Left lung (tissue), 10 donors: ENCODE measurements around the gene ZIC2. TPM values are rescaled to one million over a fixed set of nuclear protein-coding genes. Genes with fewer than 3 reads are reported as not detected.
"Not testable (repeated sequence)": the region's sequence is repeated elsewhere in the genome, so short reads cannot be mapped to it uniquely, and the experiment has no call there.

Experiments used
- ATAC-seq: fragments of 200-7000 bp; cut with Tn5 transposase; one replicate; pipeline ENCODE4 v1.9.1; 2020; ENCODE audit warnings: moderate library complexity
- DNase-seq, 4 donors: peaks; one replicate each; pipeline ENCODE4 v3.0.0-alpha.2; 2013 to 2020
- H3K27ac ChIP-seq, 2 donors: fragments of 200-600 bp; sonication (generic) in 1 of 2; one replicate each; pipeline versions ENCODE4 v1.5.0 to v1.8.0; 2020 to 2021
- H3K27me3 ChIP-seq, 2 donors: fragments of 200-600 bp; sonication (generic) in 1 of 2; one replicate each; pipeline versions ENCODE4 v1.5.0 to v1.8.0; 2020 to 2021
- H3K36me3 ChIP-seq, 2 donors: fragments of 200-600 bp; sonication (generic) in 1 of 2; one replicate each; pipeline versions ENCODE4 v1.5.0 to v1.8.0; 2020 to 2021
- H3K4me1 ChIP-seq, 2 donors: fragments of 200-600 bp; one replicate each; pipeline ENCODE4 v1.8.0; 2021
- H3K4me3 ChIP-seq, 2 donors: fragments of 200-600 bp; sonication (generic) in 1 of 2; one replicate each; pipeline versions ENCODE4 v1.5.0 to v1.8.0; 2020 to 2021; ENCODE audit warnings: mild to moderate bottlenecking in 1 of 2
- H3K9me3 ChIP-seq, 2 donors: fragments of 200-600 bp; sonication (generic) in 1 of 2; one replicate each; pipeline versions ENCODE4 v1.5.0 to v1.8.0; 2020 to 2021
- intact Hi-C, 2 donors: fragments of 100-400 bp; cut with DNase I; formaldehyde crosslinking; loops; one replicate each; pipeline versions ENCODE4 v1.11.2 to v1.14.2; 2022
- polyA plus RNA-seq, 6 donors: library from polyadenylated mRNA; unstranded; fragments of 120-200 nt; gene quantifications; one replicate each; pipeline ENCODE4 v1.2.1, GENCODE V29; 2013; ENCODE audit not compliant: insufficient read length in 6 of 6
- total RNA-seq, 2 donors: library from RNA; stranded (reverse); fragmentation: NEBNext Ultra II Directional; extraction: Animal tissue kit (Norgen Biotek cat#: 25700); gene quantifications; one replicate each; pipeline ENCODE4 v1.2.1, GENCODE V29; 2021
- TF ChIP-seq, protein P1 (sequence below), 2 donors: fragments of 200-600 bp; sonication (generic) in 1 of 2; IDR thresholded peaks; one replicate each; pipeline versions ENCODE4 v1.5.0 to v1.8.0; 2021; ENCODE audit warnings: antibody characterized with exemption in 2 of 2
- donor health status: DM: no; HTN: yes; CAD: no.
- donor health status: DM: no; HTN: no; CAD: no.

ZIC2 gene
- total and polyA plus RNA-seq, 8 donors = 0.06 to 0.21 (median 0.15) TPM; not detected in 4

DNA sequence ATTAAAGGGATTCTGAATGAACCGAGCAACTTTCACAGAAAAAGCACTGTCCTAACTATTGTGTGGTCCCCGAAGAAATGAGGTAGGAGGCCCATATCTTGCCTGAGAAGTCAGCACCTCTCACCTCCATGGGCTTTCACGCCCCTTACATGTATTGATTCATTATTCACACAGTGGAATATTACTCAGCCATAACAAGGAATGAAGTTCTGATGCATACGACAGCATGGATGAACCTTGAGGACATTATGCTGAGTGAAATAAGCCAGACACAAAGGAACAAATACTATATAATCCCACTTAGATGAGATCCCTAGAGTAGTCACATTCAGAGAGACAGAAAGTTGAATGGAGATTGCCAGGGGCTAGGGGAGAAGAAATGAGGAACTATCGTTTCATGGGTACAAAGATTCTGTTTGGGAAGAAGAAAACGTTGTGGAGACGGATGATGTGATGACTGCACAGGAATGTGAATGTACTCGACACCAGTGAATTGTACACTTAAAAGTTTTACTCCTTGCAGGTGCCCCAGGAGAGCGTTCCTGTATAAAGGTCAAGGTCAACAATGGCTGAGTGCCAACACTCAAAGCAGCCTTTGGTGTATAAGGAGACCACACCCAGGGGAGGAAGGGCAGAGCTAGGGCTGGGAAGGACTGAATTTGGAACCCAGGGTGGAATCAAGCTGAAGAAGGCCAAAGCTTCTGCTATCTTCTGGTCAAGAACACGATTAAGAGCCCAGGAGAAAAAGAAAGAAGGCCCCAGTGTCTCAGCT lies 32.5 kb upstream of the ZIC2 start:
- Histone ChIP-seq H3K36me3 (no peaks in the 10 kb centered on the region), H3K4me1 (peaks cover 0 to 9% of the 10 kb centered on the region in 2 donors), H3K9me3 (no peaks in the 10 kb centered on the region), H3K27me3 (peaks cover 7 to 86% of the 10 kb centered on the region in 2 donors), H3K27ac (no peak overlapping the region), H3K4me3 (no peak overlapping the region)
- TF ChIP-seq, protein P1, sequence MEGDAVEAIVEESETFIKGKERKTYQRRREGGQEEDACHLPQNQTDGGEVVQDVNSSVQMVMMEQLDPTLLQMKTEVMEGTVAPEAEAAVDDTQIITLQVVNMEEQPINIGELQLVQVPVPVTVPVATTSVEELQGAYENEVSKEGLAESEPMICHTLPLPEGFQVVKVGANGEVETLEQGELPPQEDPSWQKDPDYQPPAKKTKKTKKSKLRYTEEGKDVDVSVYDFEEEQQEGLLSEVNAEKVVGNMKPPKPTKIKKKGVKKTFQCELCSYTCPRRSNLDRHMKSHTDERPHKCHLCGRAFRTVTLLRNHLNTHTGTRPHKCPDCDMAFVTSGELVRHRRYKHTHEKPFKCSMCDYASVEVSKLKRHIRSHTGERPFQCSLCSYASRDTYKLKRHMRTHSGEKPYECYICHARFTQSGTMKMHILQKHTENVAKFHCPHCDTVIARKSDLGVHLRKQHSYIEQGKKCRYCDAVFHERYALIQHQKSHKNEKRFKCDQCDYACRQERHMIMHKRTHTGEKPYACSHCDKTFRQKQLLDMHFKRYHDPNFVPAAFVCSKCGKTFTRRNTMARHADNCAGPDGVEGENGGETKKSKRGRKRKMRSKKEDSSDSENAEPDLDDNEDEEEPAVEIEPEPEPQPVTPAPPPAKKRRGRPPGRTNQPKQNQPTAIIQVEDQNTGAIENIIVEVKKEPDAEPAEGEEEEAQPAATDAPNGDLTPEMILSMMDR (IDR thresholded peaks at IDR 0.05) = no peak
- intact Hi-C loops = no loop called here
- DNase-seq (no peak), ATAC-seq (peak; percentile 77)

DNA sequence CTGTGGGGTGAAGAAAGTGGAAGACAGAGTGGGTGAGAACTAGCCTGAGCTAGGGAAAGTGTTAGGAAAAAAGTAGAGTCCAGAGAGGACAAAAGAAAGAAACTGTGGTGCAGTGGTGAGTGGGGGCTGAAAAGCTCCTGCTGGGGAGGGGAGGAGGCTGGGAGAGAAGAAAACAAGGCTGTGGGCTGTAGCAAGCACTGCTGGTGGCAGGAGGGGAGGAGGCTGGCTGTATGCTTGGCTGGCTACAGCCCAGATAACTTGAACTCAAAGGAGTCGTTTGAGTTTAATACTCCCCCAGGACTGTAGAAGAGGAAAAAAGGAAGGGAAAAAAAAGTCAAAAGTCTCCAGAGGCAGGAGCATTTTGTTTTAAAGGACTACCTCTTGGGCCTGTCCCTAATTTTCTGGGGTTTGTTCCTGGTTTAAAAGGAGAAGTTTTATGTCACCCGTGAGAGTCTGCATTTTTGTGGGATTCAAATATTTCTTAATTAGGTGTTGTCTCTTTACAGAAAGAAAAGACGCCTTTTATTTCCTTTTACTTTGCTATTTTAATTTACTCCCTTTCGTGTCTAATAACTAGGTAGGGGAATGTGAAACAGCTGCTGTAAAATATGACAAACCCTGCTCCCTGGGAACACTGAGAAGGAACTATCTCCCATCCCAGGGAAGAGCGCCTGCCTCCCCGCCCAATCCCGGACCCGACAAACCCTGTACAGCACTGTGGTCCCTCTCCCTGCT lies 31.7 kb upstream of the ZIC2 start:
- Histone ChIP-seq H3K9me3 (no peaks in the 10 kb centered on the region), H3K27ac (no peak overlapping the region), H3K27me3 (peaks cover 13 to 86% of the 10 kb centered on the region in 2 donors), H3K36me3 (no peaks in the 10 kb centered on the region), H3K4me1 (peaks cover 0 to 9% of the 10 kb centered on the region in 2 donors), H3K4me3 (no peak overlapping the region)
- ATAC-seq (peak; percentile 51), DNase-seq (no peak)
- TF ChIP-seq, protein P1 (IDR thresholded peaks at IDR 0.05) = no peak
- intact Hi-C loops = no loop called here

DNA sequence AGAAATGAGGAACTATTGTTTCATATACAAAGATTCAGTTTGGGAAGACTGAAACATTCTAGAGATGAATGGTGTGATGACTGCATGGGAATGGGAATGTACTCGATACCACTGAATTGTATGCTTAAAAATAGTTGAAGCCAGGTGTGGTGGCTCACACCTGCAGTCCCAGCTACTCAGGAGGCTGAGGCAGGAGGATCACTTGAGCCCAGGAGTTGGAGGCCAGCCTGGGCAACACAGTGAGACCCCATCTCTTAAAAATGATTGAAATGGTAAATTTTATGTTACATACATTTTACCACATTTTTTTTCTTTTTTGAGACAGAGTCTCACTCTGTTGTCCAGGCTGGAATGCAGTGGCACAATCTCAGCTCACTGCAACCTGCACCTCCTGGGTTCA lies 29.9 kb upstream of the ZIC2 start:
- H3K27ac ChIP-seq, H3K4me3 ChIP-seq, intact Hi-C loops, H3K9me3 ChIP-seq, DNase-seq, ATAC-seq, H3K36me3 ChIP-seq: not testable (repeated sequence)
- Histone ChIP-seq H3K4me1 (peaks cover 10 to 18% of the 10 kb centered on the region in 2 donors), H3K27me3 (peaks cover 30 to 86% of the 10 kb centered on the region in 2 donors)

DNA sequence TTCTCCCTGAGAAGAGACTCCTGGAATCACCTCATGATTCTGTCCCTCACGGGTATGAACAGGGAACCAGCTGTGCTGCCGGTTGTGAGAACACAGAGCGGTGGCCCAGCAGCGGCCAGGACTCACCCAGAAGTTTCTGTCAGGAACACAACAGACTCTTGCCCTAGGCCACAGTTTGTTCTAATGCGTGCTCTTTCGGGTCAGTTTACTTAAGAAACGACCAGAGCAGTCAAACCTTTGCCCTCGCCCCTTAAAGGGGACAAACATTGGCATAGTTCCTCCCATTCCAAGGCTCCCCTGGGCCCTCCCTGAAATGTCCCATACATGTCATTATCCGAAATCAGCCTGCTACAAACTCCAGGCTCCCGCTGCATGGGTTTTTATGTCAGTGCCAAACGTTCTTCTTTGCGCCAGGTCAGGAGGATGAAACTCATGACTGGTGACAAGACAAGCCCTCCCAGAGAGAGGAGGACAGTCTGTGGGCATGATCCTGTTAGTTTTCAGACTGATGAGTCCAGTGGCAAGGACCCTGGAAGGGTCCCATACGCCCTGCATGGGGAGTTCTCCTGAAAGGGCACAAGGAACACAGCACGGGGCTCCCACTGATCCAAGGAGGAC lies 28.3 kb upstream of the ZIC2 start:
- DNase-seq (no peak), ATAC-seq (no peak)
- Histone ChIP-seq H3K4me1 (peaks cover 16 to 18% of the 10 kb centered on the region in 2 donors), H3K27ac (peak overlapping the region in 1 of 2 donors; percentile 23), H3K36me3 (no peaks in the 10 kb centered on the region), H3K4me3 (no peak overlapping the region), H3K9me3 (no peaks in the 10 kb centered on the region), H3K27me3 (peaks cover 45 to 88% of the 10 kb centered on the region in 2 donors)
- intact Hi-C loops = no loop called here
- TF ChIP-seq, protein P1 (IDR thresholded peaks at IDR 0.05) = no peak

DNA sequence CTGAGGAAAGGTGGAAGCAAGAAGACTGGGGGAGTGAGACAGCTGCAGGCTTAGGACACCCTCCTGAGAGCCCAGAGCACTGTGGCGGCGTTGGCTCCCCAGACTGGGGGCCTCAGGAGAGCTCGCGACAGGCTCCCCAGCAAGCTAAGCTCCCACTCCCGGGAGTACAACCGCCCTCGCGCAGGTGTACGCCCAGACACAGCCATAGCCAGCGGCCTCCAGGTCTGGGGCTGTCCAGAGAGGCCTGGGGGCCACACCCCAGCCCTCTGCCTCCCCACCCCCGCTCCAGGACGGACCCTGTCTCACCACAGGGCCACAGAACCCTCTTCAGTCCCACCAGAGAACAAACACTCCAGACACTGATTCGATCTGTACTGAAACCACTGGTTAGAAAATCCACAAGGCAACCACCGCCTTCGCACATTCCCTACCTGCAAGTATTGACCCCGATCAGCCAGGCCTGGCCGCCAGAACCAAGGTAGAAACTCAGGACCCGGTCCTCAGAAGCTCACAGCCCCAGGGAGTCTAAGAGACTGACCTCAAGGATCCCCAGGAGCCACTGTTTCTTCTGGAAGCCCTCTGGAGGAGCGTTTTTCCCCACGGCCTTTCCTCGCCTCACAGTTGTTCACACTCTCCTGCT lies 26.4 kb upstream of the ZIC2 start:
- intact Hi-C loops = no loop called here
- no peak overlapping the region for H3K27ac ChIP-seq

More for the DNA sequence above, 26.4 kb upstream of the ZIC2 start:
- H3K36me3 ChIP-seq = no peaks in the 10 kb centered on the region
- H3K9me3 ChIP-seq = no peaks in the 10 kb centered on the region
- TF ChIP-seq, protein P1 (IDR thresholded peaks at IDR 0.05) = no peak
- peaks cover 15 to 25% of the 10 kb centered on the region in 2 donors for H3K4me1 ChIP-seq
- peak overlapping the region; percentile 1 to 19 for H3K4me3 ChIP-seq
- H3K27me3 ChIP-seq = peaks cover 65 to 93% of the 10 kb centered on the region in 2 donors
- ATAC-seq (no peak), DNase-seq (peak in 1 of 4 donors; percentile 71)
